WERI-Rb-1 (cell line): ENCODE data around the gene PDZRN3.
A peak's percentile ranks its signal among the peaks of the same experiment; 100 is the strongest.

ENCODE experiments used
- DNase-seq: peaks from one replicate; pipeline ENCODE4 v3.0.0-alpha.2; 2020
- H3K27ac ChIP-seq: fragments of 250-450 bp; sonication (Bioruptor Pico); 2 replicates; pipeline ENCODE4 v1.5.1; 2020; ENCODE audit warnings: mild to moderate bottlenecking, moderate library complexity
- H3K27me3 ChIP-seq: fragments of 250-450 bp; sonication (Bioruptor Pico); 2 replicates; pipeline ENCODE4 v1.5.1; 2021; ENCODE audit warnings: mild to moderate bottlenecking, low read depth, moderate library complexity; ENCODE audit not compliant: insufficient read depth, severe bottlenecking
- H3K36me3 ChIP-seq: fragments of 250-450 bp; sonication (Bioruptor Pico); 2 replicates; pipeline ENCODE4 v1.5.1; 2020; ENCODE audit warnings: mild to moderate bottlenecking, moderate library complexity
- H3K4me3 ChIP-seq: 2 replicates; pipeline ENCODE4 v1.5.1; 2011; ENCODE audit warnings: low read depth, mild to moderate bottlenecking, control low read depth, low read length
- H3K9me3 ChIP-seq: fragments of 250-450 bp; sonication (Bioruptor Pico); 2 replicates; pipeline ENCODE4 v1.5.1; 2021; ENCODE audit warnings: mild to moderate bottlenecking, moderate library complexity; ENCODE audit not compliant: severe bottlenecking
- TF ChIP-seq, protein P1 (sequence below): IDR thresholded peaks from 2 replicates; pipeline ENCODE4 v1.5.1; 2011; ENCODE audit warnings: low read depth, mild to moderate bottlenecking, control low read depth, inconsistent platforms, low read length

PDZRN3 gene

DNA sequence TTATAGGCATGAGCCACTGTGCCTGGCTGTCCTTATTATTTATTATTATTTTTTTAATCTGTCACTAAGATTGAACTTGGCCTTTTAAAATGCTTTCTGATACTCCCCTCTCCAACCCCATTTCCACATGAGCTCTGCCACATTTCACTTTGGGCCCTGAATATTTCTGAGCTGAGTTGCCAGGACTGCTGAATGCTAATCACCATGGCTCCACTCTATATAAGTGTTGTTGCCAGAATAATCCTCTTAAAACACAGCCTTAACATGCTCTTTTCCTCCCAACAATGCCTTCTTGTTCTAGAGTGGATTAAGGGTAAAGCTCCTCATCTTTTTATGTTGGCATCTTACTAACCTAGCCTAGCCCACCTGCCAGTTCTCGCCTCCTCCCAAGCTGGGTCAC lies 124.4 kb downstream of the PDZRN3 start:
- DNase-seq = peak; percentile 36
- TF ChIP-seq, protein P1, sequence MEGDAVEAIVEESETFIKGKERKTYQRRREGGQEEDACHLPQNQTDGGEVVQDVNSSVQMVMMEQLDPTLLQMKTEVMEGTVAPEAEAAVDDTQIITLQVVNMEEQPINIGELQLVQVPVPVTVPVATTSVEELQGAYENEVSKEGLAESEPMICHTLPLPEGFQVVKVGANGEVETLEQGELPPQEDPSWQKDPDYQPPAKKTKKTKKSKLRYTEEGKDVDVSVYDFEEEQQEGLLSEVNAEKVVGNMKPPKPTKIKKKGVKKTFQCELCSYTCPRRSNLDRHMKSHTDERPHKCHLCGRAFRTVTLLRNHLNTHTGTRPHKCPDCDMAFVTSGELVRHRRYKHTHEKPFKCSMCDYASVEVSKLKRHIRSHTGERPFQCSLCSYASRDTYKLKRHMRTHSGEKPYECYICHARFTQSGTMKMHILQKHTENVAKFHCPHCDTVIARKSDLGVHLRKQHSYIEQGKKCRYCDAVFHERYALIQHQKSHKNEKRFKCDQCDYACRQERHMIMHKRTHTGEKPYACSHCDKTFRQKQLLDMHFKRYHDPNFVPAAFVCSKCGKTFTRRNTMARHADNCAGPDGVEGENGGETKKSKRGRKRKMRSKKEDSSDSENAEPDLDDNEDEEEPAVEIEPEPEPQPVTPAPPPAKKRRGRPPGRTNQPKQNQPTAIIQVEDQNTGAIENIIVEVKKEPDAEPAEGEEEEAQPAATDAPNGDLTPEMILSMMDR = no peak
- Histone ChIP-seq H3K9me3 (no peaks in the 10 kb centered on the region), H3K27ac (peak overlapping the region; percentile 55), H3K27me3 (no peaks in the 10 kb centered on the region), H3K4me3 (no peak overlapping the region), H3K36me3 (no peaks in the 10 kb centered on the region)

DNA sequence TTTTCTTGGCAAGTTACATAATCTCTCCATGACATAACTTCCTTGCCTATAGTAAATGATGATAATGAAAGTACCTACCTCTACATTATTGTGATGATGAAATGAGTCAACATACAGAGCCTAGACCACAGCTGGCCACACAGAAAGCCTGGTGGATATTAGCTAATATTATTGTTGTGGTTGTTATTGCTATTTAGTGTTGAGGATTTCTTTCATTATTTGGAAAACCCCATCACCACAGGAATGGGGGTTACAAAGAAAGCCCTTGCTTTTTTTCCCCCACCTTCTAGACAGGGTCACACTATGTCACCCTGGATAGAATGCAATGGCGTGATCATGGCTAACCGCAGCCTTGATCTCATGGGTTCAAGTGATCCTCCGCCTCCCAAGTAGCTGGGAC lies 125.0 kb downstream of the PDZRN3 start:
- DNase-seq = no peak
- peak overlapping the region; percentile 55 for H3K27ac ChIP-seq
- H3K36me3 ChIP-seq = no peaks in the 10 kb centered on the region
- TF ChIP-seq, protein P1 = no peak
- H3K27me3 ChIP-seq = no peaks in the 10 kb centered on the region
- no peaks in the 10 kb centered on the region for H3K9me3 ChIP-seq
- no peak overlapping the region for H3K4me3 ChIP-seq

DNA sequence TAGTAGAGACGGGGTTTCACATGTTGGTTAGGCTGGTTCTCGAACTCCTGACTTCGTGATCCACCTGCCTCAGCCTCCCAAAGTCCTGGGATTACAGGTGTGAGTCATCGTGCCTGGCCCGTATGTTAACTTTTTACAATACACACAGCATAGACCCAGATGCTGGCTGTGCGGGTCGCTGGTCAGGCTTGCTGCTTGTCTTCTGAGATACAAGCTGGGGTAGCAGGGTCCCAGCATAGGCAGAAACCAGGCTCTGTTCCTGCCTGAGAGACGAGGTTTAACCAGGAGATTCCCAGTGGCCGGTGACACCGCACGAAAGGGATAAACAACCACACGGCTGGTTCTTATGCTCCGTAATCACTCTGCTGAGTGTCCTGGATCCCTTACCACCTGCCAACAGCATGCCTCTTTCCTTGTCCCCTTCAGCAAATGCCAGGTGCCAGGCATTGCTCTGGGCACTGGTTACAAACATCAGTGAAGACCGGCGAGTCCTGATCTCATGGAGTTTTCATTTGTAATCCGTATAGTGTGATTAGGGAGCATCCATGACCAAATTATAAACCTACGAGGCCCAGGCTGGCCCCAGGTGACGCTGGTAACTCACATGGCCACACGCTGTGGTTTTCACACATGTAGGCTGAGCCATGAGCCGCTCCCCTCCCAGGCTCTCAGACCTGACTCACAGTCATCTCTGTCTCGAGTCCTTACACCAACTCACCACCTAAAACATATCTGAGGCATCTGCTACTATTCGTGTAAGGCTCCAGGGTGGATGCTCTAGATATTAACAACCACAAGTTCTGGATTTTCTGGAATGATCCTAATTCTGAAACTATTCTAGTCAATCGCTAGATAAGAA lies 125.7 kb downstream of the PDZRN3 start:
- no peak overlapping the region for H3K27ac ChIP-seq
- TF ChIP-seq, protein P1 = no peak
- DNase-seq = no peak

DNA sequence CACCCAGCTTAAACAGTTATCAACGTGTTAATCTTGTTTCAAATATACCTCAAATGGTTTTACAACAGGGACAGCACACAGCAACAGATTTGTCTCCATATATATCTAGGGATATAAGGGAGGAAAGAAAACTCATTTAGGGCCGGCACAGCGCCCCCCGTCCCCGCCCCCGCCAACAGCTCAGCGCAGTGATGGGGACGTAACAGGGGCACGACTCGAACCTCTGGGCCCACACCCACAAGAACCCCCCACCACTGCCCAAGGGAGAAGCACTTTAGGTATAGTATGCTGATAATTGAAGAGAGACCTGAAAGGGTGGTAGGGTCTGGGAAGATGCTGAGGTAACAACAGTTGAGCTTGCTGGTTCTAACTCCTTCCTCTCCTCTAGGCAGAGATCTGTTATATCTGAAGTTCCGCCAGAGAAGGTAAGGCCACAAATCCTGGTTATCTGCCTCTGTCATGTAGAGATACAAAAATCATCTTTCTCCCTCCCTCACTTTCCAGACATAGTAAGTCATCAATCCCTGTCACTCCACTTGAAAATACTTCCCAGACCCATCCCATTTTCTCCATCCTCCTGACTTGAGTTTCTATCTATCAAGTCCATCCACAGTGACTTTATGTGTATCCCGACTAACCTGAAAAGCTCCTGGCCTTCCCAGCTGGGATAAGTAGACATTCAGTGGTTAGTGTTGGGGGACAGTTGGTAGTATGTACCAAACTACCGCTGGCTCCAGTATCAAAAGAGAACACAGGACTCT lies 126.9 kb downstream of the PDZRN3 start:
- TF ChIP-seq, protein P1 = no peak
- Histone ChIP-seq H3K36me3 (no peaks in the 10 kb centered on the region), H3K4me3 (no peak overlapping the region), H3K9me3 (no peaks in the 10 kb centered on the region), H3K27me3 (no peaks in the 10 kb centered on the region), H3K27ac (no peak overlapping the region)
- DNase-seq = no peak

More for the DNA sequence above, 125.7 kb downstream of the PDZRN3 start:
- no peaks in the 10 kb centered on the region for H3K27me3 ChIP-seq
- H3K4me3 ChIP-seq = no peak overlapping the region
- H3K9me3 ChIP-seq = no peaks in the 10 kb centered on the region
- no peaks in the 10 kb centered on the region for H3K36me3 ChIP-seq

DNA sequence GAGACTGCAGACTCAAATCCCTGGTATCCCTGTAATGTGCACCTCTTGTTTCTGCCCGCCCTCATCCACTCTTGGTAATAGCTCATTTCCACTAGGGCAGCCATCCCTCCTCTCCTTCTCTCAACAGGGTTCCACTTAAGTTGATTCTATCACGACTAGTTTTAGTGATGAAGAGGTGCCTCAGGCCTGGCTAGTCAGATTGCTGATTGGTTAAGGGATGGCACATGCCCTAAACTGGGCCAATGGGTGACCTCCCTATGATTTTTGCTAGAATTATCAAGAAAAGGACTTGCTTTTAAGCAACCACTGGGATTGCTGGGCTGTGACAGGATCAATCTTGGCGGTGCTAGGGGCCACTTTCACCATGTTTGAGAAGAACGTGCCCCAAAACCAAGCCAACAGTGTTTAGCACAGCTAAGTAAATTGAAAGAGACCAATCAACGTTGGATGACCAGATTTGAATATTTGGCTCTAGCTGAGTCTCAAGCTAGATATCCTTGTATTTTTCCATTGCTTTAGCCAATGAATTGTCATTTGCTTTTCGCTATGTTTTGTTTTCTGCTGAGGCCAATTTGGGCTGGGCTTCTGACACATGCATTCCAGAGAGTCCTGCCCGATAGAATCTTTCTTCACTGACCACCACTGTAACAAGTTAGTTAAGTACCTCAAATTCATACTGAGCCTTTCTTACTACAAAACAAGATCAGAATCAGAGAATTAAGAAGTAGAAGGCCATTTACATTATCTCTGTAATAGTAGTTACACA lies 131.0 kb downstream of the PDZRN3 start:
- TF ChIP-seq, protein P1 = no peak
- DNase-seq = no peak
- no peak overlapping the region for H3K27ac ChIP-seq
- no peaks in the 10 kb centered on the region for H3K36me3 ChIP-seq
- H3K27me3 ChIP-seq = no peaks in the 10 kb centered on the region
- H3K4me3 ChIP-seq = no peak overlapping the region
- H3K9me3 ChIP-seq = no peaks in the 10 kb centered on the region
